ENCODE measurements around the gene TOMM7.
"Not testable (repeated sequence)": the region's sequence is repeated elsewhere in the genome, so short reads cannot be mapped to it uniquely, and the experiment has no call there.

The TOMM7 gene

DNA sequence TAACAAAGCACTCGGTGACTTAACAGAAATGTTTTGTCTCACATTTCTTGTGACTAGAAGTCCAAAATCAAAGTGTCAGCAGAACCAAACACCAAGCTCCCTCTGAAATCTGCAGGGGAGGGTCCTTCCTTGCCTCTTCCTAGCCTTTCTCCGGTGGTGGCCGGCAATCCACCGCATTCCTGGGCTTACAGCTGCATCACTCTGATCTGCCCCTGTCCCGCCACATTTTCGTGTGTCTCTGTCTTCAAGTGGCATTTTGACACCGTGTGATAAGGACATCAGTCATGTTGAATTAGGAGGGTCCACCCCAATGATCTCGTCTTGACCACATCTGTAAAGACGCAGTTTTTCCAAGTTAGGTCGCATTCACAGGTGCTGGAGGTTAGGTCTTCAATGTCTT is 30.5 kb upstream of the TOMM7 start:
- no peak for DNase-seq

GRCh38 chr7:22851145-22851544 is 28.5 kb upstream of the TOMM7 start:
- DNase-seq: no peak

DNA sequence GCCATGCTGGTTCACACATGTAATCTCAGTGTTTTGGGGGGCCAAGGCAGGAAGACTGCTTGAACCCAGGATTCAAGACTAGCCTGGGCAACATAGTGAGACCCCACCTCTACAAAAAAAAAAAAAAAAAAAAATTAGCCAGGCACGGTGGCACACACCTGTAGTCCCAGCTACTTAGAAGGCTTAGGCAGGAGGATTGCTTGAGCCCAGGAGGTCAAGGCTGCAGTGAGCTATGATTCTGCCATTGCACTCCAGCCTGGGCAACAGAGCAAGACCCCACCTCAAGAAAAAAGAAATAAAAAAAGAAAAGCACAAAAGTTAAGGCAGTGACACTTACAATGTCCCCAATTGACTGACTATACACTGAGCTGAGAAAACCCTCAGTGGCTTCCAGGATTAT is 27.7 kb upstream of the TOMM7 start:
- DNase-seq: not testable (repeated sequence)

DNA sequence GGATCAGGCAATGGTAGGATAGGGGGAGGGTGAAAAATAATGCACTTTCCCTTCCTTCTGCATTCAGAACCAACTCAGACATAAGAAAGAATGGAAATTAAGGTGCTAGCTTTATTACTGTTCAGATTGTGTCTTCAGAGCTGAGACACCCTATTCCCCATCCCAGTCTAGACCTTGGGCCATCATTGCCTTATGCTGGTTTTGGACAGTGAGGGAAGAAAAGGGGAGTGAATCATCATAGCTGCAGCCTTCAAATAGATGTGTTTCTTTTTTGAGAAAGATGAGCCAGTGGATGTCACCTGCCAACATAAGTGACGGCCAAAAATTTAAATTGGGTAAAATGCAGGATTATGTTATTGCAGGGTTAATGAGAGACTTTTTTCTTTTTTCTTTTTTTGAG is 27.0 kb upstream of the TOMM7 start:
- no peak for DNase-seq

- no peak for DNase-seq
Observed at GRCh38 chr7:22849172-22849571, 26.5 kb upstream of the TOMM7 start.

DNA sequence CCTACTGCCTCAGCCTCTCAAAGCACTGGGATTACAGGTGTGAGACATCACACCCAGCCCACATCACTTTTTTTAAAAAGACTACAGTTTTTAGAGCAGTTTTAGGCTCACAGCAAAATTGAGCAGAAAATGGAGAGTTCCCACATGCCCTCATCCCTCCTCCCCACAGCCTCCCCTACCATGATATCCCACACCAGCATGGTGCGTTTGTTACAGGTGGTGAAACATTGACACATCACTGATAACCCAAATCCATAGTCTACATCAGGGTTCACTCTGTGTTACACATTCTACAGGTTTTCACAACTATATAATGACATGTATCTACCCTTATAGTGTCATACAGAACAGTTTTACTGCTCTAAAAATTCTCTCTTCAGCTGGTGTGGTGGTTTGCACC is 24.3 kb upstream of the TOMM7 start:
- no peak for DNase-seq

DNA sequence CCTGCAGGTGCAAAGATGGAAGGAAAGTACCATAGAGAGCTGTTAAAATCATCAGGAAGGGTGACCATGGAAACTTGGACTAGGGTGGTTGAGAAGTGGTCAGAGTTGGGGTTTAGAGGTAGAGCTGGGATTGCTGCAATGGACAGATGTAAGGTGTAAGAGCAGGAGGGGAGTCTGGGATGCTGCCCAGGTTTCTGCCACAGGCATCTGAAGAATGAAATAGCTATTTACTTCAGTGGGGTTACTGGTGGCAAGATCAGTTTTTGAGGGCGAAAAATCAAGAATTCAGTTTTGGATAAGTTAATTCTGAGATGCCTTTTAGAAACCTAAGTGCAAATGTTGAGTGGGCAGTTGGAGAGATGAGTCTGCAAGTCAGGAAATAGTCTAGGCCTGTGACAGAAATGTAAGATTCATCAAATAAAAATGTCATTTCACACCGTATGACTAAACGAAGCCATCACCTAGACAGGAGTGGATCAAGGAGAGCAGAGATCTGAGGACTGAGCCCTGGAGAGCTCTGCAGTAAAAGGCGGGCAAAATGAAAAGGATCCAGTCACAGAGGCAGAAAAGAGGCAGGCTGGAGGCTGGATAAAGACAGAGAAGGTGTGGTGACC is 22.7 kb upstream of the TOMM7 start:
- DNase-seq: no peak

DNA sequence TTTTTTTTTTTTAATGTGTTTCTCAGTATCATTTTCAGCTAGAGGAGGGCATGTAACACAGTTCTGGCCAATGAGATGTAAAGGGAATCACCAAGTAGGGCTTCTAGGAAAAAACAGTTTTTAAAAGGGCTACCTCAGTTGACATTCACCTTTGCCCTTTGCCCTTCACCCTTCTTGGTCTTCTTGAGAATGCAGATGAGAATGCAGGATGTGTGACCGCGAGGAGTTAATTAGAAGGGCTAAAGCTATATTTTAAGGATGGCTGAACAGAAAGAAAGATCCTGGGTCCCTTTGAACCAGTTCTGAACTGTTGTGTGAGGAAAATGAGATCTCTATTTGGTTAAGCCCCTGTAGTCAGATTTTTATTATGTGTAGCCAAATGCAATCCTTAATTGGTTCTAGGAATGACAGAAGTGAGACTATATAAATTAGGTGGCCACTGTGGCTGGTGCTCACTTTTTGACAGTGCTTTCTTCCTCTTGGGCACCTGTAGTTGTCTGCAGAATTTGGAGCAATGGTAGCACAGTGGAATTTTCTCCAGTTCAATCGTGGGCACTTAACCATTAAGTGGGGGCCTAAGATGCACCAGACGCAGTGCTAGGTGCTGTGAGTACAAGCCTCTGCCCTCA is 21.1 kb upstream of the TOMM7 start:
- no peak for DNase-seq

DNA sequence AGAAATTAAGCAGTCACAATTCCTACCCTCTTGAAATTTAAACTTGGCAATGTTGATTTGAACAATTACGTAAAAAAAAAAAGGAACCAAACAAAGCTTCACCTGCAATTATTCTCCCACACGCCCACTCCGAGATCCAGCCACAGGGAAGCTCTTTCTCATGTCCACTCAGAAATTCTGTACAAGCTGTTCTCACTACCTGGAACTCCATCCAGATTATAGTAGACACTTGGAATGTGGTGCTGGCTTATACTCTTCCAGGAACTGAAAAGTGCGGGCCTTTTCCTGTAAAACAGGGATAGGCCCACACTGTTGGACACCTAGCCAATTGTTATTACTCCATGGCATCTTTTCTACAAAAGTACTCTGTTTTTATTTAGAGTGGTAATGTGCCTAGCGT is 20.3 kb upstream of the TOMM7 start:
- DNase-seq: no peak

DNA sequence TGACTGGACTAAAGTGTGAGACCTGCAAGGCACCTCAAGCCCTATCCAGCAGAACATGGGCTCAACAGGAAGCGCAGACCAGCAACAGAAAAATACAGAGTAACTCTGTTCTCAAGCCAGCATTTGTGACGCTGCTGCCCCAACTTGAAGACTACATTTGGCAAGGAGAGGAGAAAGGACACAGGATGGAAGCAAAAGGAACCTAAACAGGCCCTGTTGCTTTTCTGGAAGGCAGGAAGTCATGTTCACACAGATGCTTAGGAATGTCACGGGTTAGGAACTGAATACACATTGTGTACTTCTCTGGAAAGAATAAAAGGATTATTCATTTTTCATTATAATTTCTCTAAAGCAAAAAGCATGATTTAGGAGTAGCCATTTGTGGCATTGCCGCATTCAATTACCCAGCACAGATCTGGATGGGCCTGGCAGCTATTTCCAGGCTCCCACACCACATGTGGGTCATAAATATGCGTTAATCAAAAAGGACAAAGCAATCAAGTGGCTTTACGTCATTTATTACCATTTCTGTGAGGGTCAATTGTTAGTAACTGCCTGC is 19.8 kb upstream of the TOMM7 start:
- no peak for DNase-seq

- DNase-seq: no peak
Observed at GRCh38 chr7:22841954-22842353, 19.3 kb upstream of the TOMM7 start.

- no peak for DNase-seq
Observed at GRCh38 chr7:22837308-22837707, 14.7 kb upstream of the TOMM7 start.

DNA sequence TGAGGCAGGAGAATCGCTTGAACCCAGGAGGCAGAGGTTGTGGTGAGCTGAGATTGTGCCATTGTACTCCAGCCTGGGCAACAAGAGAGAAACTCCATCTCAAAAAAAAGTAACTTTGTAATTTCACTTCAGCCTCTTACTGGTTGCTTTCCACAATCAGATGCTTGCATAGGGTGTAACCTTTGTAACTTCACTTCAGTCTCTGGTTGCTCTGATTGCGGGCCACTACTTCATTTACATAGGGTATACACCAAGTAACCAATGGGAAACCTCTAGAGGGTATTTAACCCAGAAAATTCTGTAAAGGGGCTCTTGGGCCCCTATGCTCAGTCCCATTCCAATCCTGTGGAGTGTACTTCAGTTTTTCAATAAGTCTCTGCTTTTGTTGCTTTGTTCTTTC is 13.9 kb upstream of the TOMM7 start:
- not testable (repeated sequence) for DNase-seq

- no peak for DNase-seq
Observed at GRCh38 chr7:22833957-22834356, 11.3 kb upstream of the TOMM7 start.

GRCh38 chr7:22833113-22833855 is 10.6 kb upstream of the TOMM7 start:
- no peak for DNase-seq

GRCh38 chr7:22832401-22832800 is 9.8 kb upstream of the TOMM7 start:
- DNase-seq: no peak

DNA sequence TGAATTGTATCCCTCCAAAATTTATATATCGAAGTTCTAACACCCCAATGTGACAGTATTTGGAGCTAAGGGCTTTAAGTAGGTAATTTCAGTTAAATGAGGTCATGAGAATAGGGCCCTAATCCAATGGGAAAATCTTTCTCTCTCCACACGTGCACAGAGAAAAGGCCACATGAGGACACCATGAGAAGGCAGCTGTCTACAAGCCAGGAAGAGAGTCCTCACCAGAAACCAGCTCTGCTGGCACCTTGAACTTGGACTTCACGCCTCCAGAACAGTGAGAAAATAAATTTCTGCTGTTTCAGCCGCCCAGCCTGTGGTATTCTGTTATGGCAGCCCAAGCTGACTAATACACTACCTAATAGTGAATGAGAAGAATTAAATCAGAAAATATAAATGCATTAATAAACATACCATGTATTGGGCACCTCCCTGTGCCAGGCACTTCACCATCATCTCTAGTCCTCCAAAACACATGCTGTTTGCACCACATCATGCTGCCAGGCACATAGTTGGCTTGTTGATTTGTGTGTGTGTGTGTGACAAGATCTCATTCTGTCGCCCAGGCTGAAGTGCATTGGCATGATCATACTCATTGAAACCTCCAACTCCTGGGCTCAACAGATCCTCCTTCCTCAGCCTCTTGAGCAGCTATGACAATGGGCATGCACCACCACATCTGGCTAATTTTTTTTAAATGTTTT is 9.1 kb upstream of the TOMM7 start:
- no peak for DNase-seq

DNA sequence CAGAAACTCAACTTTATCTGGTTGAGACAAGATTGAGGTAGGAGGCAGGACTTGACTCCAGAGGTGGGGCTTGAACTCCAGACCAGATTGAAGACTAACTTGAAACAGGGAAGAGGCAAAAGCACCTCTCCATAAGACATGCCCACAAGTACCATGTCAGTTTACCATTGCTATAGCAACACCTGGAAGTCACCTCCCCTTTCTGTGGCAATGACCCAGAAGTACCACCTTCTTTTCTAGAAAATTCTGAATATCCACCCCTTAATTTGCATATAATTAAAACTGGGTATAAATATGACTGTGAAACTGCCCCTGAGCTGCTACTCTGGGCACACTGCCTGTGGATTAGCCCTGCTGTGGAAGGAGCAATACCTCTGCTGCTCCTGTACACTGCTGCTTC is 4.9 kb upstream of the TOMM7 start:
- DNase-seq: no peak

GRCh38 chr7:22826593-22826992 is 3.9 kb upstream of the TOMM7 start:
- no peak for DNase-seq

DNA sequence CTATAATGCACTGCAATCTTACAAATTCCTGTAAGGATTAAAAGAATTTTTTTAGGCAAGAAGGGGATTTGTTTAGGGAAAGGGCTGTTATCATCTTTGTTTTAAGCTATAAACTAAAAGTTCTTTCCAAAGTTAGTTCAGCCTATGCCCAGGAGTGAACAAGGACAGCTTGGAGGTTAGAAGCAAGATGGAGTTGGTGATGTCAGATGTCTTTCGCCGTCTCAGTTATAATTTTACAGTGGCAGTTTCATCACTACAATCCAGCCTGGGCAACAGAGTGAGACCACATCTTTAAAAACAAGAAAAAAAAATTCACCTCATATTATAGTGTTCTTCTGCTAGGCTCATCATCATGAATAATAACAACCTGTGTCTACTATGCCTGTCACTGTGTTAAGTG is 2.1 kb upstream of the TOMM7 start:
- no peak for DNase-seq

DNA sequence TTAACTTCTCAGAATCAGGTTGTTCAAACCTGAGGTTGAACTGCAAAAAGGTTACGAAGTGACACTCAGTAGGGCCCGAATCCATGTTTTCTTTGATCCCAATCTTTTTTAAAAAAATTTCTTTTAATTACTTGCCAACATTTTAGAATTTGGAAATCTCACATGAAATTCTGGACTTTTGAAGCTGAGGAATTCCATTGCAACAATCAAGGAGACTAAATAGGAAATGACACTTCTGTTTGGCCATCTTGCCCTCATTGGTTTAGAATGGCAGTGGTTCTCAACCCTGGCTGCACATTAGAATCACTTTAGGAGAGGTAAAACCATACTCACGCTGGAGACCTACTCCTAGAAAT is 471 bp upstream of the TOMM7 start:
- DNase-seq: no peak

- DNase-seq: no peak
Observed at GRCh38 chr7:22821702-22822485, 755 bp downstream of the TOMM7 start.

GRCh38 chr7:22819476-22819875 is 3.2 kb downstream of the TOMM7 start:
- DNase-seq: no peak
